CD4-positive, alpha-beta memory T cell (primary cell): Measurements from ENCODE around the gene C1orf87. TPM values are rescaled to one million over a fixed set of nuclear protein-coding genes. Genes with fewer than 3 reads are reported as not detected.
A peak's percentile ranks its signal among the peaks of the same experiment; 100 is the strongest.
"Not testable (repeated sequence)": the region's sequence is repeated elsewhere in the genome, so short reads cannot be mapped to it uniquely, and the experiment has no call there.

ENCODE experiments used
- CTCF ChIA-PET: fragments of 350-600 bp; sonication (Branson Sonifier 250); formaldehyde crosslinking; loops from one replicate; lab custom pipeline; 2021; ENCODE audit warnings: inconsistent platforms; ENCODE audit not compliant: partially characterized antibody; lab: Charles Lee
- POLR2A ChIA-PET: fragments of 350-600 bp; sonication (Branson Sonifier 250); formaldehyde crosslinking; loops from one replicate; lab custom pipeline; 2021; ENCODE audit not compliant: partially characterized antibody; lab: Charles Lee
- DNase-seq, 5 donors: peaks; one replicate each; pipeline versions ENCODE4 v3.0.0 to v3.0.0-alpha.2; 2020 to 2022; ENCODE audit warnings: mixed read lengths in 1 of 5
- H3K27ac ChIP-seq: one replicate; pipeline ENCODE4 v1.7.0; 2013; ENCODE audit warnings: low read depth, low read length
- H3K27me3 ChIP-seq: 2 replicates; pipeline ENCODE4 v1.7.0; 2013; ENCODE audit warnings: mild to moderate bottlenecking, low read length, moderate library complexity; ENCODE audit not compliant: insufficient read depth
- H3K36me3 ChIP-seq: 2 replicates; pipeline ENCODE4 v1.7.0; 2013; ENCODE audit warnings: mild to moderate bottlenecking, low read length, moderate library complexity; ENCODE audit not compliant: insufficient read depth
- H3K4me1 ChIP-seq: 2 replicates; pipeline ENCODE4 v1.7.0; 2013; ENCODE audit warnings: mild to moderate bottlenecking, low read length, moderate library complexity; ENCODE audit not compliant: insufficient read depth
- H3K4me3 ChIP-seq, 2 donors: one replicate each; pipeline ENCODE4 v1.7.0; 2013; ENCODE audit warnings: low read length in 2 of 2, mild to moderate bottlenecking in 1 of 2
- H3K9me3 ChIP-seq, 2 donors: one replicate each; pipeline ENCODE4 v1.7.0; 2013; ENCODE audit warnings: low read length in 2 of 2, control low read depth in 1 of 2; ENCODE audit not compliant: control insufficient read depth in 1 of 2
- H3K27ac Mint-ChIP-seq, 7 donors: one replicate each; pipeline ENCODE4 v1.8.0; 2020 to 2021; ENCODE audit warnings: mixed read lengths in 7 of 7, mild to moderate bottlenecking in 6 of 7, inconsistent platforms in 3 of 7, moderate library complexity in 3 of 7
- H3K27me3 Mint-ChIP-seq, 2 donors: one replicate each; pipeline ENCODE4 v1.8.0; 2020 to 2021; ENCODE audit warnings: mixed read lengths in 2 of 2
- H3K36me3 Mint-ChIP-seq, 2 donors: one replicate each; pipeline ENCODE4 v1.8.0; 2020 to 2021; ENCODE audit warnings: mixed read lengths in 2 of 2, inconsistent platforms in 1 of 2, mild to moderate bottlenecking in 1 of 2
- H3K4me1 Mint-ChIP-seq, 4 donors: one replicate each; pipeline ENCODE4 v1.8.0; 2020 to 2021; ENCODE audit warnings: mixed read lengths in 4 of 4, mild to moderate bottlenecking in 1 of 4
- H3K4me3 Mint-ChIP-seq, 8 donors: one replicate each; pipeline ENCODE4 v1.8.0; 2020 to 2021; ENCODE audit warnings: mixed read lengths in 8 of 8, mild to moderate bottlenecking in 7 of 8, moderate library complexity in 6 of 8, inconsistent platforms in 3 of 8
- H3K9me3 Mint-ChIP-seq, 8 donors: one replicate each; pipeline ENCODE4 v1.8.0; 2020 to 2021; ENCODE audit warnings: mixed read lengths in 8 of 8, mild to moderate bottlenecking in 5 of 8, inconsistent platforms in 3 of 8, moderate library complexity in 1 of 8
- intact Hi-C: fragments of 100-400 bp; cut with micrococcal nuclease; formaldehyde crosslinking; loops from one replicate; pipeline ENCODE4 v1.15.1; 2023
- polyA plus RNA-seq, 2 donors: library from polyadenylated mRNA; unstranded; fragments of 300-500 nt; fragmentation: Illumina TruSeq; gene quantifications; one replicate each; pipeline ENCODE4 v1.2.3, GENCODE V29; 2021
- total RNA-seq, 2 experiments: library from RNA; stranded (reverse); gene quantifications; one replicate each; pipeline ENCODE4 v1.2.3, GENCODE V29; 2021

The C1orf87 gene
- total and polyA plus RNA-seq, 4 experiments from 2014 or later = not detected

DNA sequence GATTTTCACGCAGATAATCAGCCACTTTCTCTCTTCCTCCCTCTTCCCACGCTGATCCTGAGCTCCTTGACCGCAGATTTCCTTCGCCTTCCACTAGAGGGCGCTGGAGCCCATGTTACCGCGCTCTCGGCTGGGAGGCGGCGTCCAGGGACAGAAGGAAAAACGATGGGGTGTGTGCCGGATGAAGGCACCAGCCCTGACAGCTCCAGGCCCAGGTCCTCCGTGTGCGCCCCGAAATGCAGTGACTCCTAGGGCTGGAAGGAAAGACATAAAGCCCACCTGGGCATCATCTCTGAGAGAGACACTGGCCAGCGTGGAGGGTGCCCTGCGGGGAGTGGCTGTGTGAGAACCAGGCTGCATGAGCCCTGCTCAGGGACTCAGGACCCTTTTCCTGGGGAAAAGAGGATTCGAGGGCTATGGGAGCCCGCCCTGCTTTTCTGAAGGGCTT, 102.1 kb downstream of the C1orf87 start:
- no peak overlapping the region for H3K27ac Mint-ChIP-seq
- H3K27ac ChIP-seq = no peak overlapping the region
- peak in 4 of 5 donors; percentile 9 to 20 (median 13) for DNase-seq
- peak overlapping the region in 1 of 8 donors; percentile 37 for H3K4me3 Mint-ChIP-seq
- ChIA-PET POLR2A (no interaction called here), CTCF (interaction anchor here (0.6 to 2.2 kb wide), 15 partner anchors 8 to 1617 kb away, joined by 3 to 11 read pairs (median 4); no protein-coding TSS in a partner anchor)
- intact Hi-C loops = no loop called here
- H3K36me3 Mint-ChIP-seq = no peaks in the 10 kb centered on the region
- H3K27me3 Mint-ChIP-seq = peaks cover 11 to 26% of the 10 kb centered on the region in 2 donors
- no peaks in the 10 kb centered on the region for H3K9me3 ChIP-seq
- H3K4me1 Mint-ChIP-seq = peaks cover 0 to 6% (median 4%) of the 10 kb centered on the region in 4 donors
- no peak overlapping the region for H3K4me3 ChIP-seq
- no peaks in the 10 kb centered on the region for H3K9me3 Mint-ChIP-seq
- peaks cover 6% of the 10 kb centered on the region for H3K4me1 ChIP-seq
- no peaks in the 10 kb centered on the region for H3K36me3 ChIP-seq
- H3K27me3 ChIP-seq = no peaks in the 10 kb centered on the region

GRCh38 chr1:59969542-59970175, 103.9 kb downstream of the C1orf87 start:
- CTCF ChIA-PET = interaction anchor here (1.8 to 8.2 kb wide), 4 partner anchors 9 to 1619 kb away, joined by 4 to 46 read pairs (median 5); no protein-coding TSS in a partner anchor
- DNase-seq, POLR2A ChIA-PET, H3K36me3 Mint-ChIP-seq, H3K27me3 ChIP-seq, H3K4me1 ChIP-seq, H3K4me3 ChIP-seq, H3K9me3 Mint-ChIP-seq, H3K27ac Mint-ChIP-seq, intact Hi-C loops, H3K36me3 ChIP-seq, H3K9me3 ChIP-seq, H3K27ac ChIP-seq, H3K4me1 Mint-ChIP-seq, H3K4me3 Mint-ChIP-seq: not testable (repeated sequence)
- peaks cover 0 to 18% of the 10 kb centered on the region in 2 donors for H3K27me3 Mint-ChIP-seq

- H3K9me3 ChIP-seq, H3K36me3 Mint-ChIP-seq, H3K27ac Mint-ChIP-seq, H3K27me3 ChIP-seq, H3K9me3 Mint-ChIP-seq, H3K4me1 ChIP-seq, intact Hi-C loops, H3K4me3 Mint-ChIP-seq, H3K4me3 ChIP-seq, H3K27ac ChIP-seq, H3K36me3 ChIP-seq, POLR2A ChIA-PET, H3K4me1 Mint-ChIP-seq, DNase-seq: not testable (repeated sequence)
- CTCF ChIA-PET = interaction anchor here (1.8 to 8.2 kb wide), 2 partner anchors 10 to 17 kb away, joined by 5 to 46 read pairs; no protein-coding TSS in a partner anchor
- H3K27me3 Mint-ChIP-seq = peaks cover 0 to 14% of the 10 kb centered on the region in 2 donors
These were observed 104.8 kb downstream of the C1orf87 start for GRCh38 chr1:59968746-59969145.

DNA sequence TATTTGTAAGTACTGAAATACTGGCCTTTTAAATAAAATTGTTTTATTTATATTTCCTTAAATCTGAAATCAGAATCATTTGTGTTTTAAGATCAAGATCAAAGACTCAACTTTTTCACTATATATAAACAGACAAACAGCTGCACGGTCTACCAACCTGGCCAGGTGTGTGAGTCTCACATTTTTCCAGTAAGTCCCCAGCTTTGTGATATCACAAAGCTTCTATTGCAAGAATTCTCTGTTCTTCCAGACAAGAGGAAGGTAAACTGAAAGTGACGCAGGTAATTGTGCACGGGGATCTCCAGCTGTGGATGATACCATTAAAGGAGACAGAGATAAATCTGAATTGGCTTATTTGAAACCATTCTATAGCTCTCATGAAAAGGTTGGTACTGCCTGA, 105.8 kb downstream of the C1orf87 start:
- Histone ChIP-seq H3K9me3 (no peaks in the 10 kb centered on the region), H3K27ac (no peak overlapping the region), H3K27me3 (no peaks in the 10 kb centered on the region), H3K4me3 (no peak overlapping the region), H3K4me1 (peaks cover 6% of the 10 kb centered on the region), H3K36me3 (no peaks in the 10 kb centered on the region)
- H3K27ac Mint-ChIP-seq = no peak overlapping the region
- peaks cover 0 to 7% of the 10 kb centered on the region in 2 donors for H3K27me3 Mint-ChIP-seq
- DNase-seq = no peak
- H3K4me3 Mint-ChIP-seq = no peak overlapping the region
- H3K4me1 Mint-ChIP-seq = peaks cover 0 to 6% (median 4%) of the 10 kb centered on the region in 4 donors
- H3K36me3 Mint-ChIP-seq = no peaks in the 10 kb centered on the region
- POLR2A ChIA-PET = no interaction called here
- no peaks in the 10 kb centered on the region for H3K9me3 Mint-ChIP-seq
- intact Hi-C loops = no loop called here
- CTCF ChIA-PET = interaction anchor here (8.2 kb wide), 1 partner anchor 11 kb away, joined by 46 read pairs; no protein-coding TSS in a partner anchor

GRCh38 chr1:59967141-59967697, 106.4 kb downstream of the C1orf87 start:
- no peaks in the 10 kb centered on the region for H3K9me3 Mint-ChIP-seq
- no peaks in the 10 kb centered on the region for H3K36me3 Mint-ChIP-seq
- POLR2A ChIA-PET = no interaction called here
- no peak for DNase-seq
- H3K4me1 ChIP-seq = peaks cover 6% of the 10 kb centered on the region
- H3K4me3 ChIP-seq = no peak overlapping the region
- H3K27ac Mint-ChIP-seq = no peak overlapping the region
- H3K4me1 Mint-ChIP-seq = peaks cover 0 to 6% (median 4%) of the 10 kb centered on the region in 4 donors
- H3K36me3 ChIP-seq = no peaks in the 10 kb centered on the region
- no peak overlapping the region for H3K27ac ChIP-seq
- H3K27me3 Mint-ChIP-seq = peaks cover 0 to 3% of the 10 kb centered on the region in 2 donors
- intact Hi-C loops = no loop called here
- no peaks in the 10 kb centered on the region for H3K27me3 ChIP-seq
- no peaks in the 10 kb centered on the region for H3K9me3 ChIP-seq
- CTCF ChIA-PET = interaction anchor here (0.7 to 8.2 kb wide), 3 partner anchors 8 to 20 kb away, joined by 3 to 46 read pairs (median 3); no protein-coding TSS in a partner anchor
- no peak overlapping the region for H3K4me3 Mint-ChIP-seq

DNA sequence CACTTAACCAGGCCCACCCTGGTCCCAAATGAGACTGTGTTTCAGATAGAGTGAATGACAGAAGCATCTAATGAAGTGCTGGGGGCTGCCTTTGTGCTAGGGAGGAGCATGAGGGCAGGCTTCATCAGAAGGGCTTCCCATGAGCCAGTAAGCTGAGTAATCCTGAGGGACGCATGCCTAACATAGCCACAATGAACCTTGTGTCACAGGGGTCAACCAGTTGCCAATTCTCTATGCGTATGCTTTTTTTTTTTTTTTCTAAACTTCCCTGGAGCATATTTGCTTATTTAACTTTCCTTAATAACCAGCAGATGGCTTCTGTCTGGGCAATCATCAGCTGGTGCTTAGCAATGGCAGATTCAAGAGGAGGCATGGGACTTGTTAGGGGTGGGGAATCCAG, 121.5 kb downstream of the C1orf87 start:
- no peak overlapping the region for H3K27ac Mint-ChIP-seq
- DNase-seq = no peak
- no peaks in the 10 kb centered on the region for H3K36me3 Mint-ChIP-seq
- H3K4me3 Mint-ChIP-seq = no peak overlapping the region
- H3K4me1 Mint-ChIP-seq = no peaks in the 10 kb centered on the region
- Histone ChIP-seq H3K4me1 (no peaks in the 10 kb centered on the region), H3K36me3 (no peaks in the 10 kb centered on the region), H3K27me3 (peaks cover 2% of the 10 kb centered on the region), H3K27ac (no peak overlapping the region), H3K4me3 (no peak overlapping the region), H3K9me3 (no peaks in the 10 kb centered on the region)
- CTCF ChIA-PET = interaction anchor here (1.3 to 1.8 kb wide), 4 partner anchors 9 to 22 kb away, joined by 3 to 9 read pairs (median 4); no protein-coding TSS in a partner anchor
- POLR2A ChIA-PET = no interaction called here
- no peaks in the 10 kb centered on the region for H3K9me3 Mint-ChIP-seq
- intact Hi-C loops = no loop called here
- H3K27me3 Mint-ChIP-seq = peaks cover 0 to 2% of the 10 kb centered on the region in 2 donors

- Mint-ChIP-seq H3K9me3 (no peaks in the 10 kb centered on the region), H3K4me1 (no peaks in the 10 kb centered on the region), H3K4me3 (no peak overlapping the region), H3K27ac (peak overlapping the region in 1 of 7 donors; percentile 53), H3K36me3 (no peaks in the 10 kb centered on the region), H3K27me3 (peaks cover 0 to 2% of the 10 kb centered on the region in 2 donors)
- H3K4me3 ChIP-seq = no peak overlapping the region
- H3K27ac ChIP-seq = no peak overlapping the region
- no peak for DNase-seq
- POLR2A ChIA-PET = no interaction called here
- intact Hi-C loops = no loop called here
- CTCF ChIA-PET = interaction anchor here (0.9 to 2.4 kb wide), 7 partner anchors 13 to 72 kb away, joined by 3 to 7 read pairs (median 4); no protein-coding TSS in a partner anchor
- no peaks in the 10 kb centered on the region for H3K36me3 ChIP-seq
- peaks cover 4% of the 10 kb centered on the region for H3K27me3 ChIP-seq
- H3K9me3 ChIP-seq = no peaks in the 10 kb centered on the region
- no peaks in the 10 kb centered on the region for H3K4me1 ChIP-seq
These were observed 123.9 kb downstream of the C1orf87 start for GRCh38 chr1:59949648-59950047.
